ENCODE data around the gene ERCC2.
"Not testable (repeated sequence)": the region's sequence is repeated elsewhere in the genome, so short reads cannot be mapped to it uniquely, and the experiment has no call there.

- TF ChIP-seq, protein P1, sequence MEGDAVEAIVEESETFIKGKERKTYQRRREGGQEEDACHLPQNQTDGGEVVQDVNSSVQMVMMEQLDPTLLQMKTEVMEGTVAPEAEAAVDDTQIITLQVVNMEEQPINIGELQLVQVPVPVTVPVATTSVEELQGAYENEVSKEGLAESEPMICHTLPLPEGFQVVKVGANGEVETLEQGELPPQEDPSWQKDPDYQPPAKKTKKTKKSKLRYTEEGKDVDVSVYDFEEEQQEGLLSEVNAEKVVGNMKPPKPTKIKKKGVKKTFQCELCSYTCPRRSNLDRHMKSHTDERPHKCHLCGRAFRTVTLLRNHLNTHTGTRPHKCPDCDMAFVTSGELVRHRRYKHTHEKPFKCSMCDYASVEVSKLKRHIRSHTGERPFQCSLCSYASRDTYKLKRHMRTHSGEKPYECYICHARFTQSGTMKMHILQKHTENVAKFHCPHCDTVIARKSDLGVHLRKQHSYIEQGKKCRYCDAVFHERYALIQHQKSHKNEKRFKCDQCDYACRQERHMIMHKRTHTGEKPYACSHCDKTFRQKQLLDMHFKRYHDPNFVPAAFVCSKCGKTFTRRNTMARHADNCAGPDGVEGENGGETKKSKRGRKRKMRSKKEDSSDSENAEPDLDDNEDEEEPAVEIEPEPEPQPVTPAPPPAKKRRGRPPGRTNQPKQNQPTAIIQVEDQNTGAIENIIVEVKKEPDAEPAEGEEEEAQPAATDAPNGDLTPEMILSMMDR (IDR thresholded peaks at IDR 0.05), result not testable (repeated sequence)
- TF ChIP-seq POLR2A (IDR thresholded peaks at IDR 0.05), result not testable (repeated sequence)
Observed at GRCh38 chr19:45309322-45309721, 61.1 kb downstream of the ERCC2 start.
